Esophagus muscularis mucosa (tissue), 4 donors: ENCODE measurements around the gene PTPRN2. TPM values are rescaled to one million over a fixed set of nuclear protein-coding genes. Genes with fewer than 3 reads are reported as not detected.

ENCODE experiments used
- DNase-seq: peaks from one replicate; pipeline ENCODE4 v3.0.0-alpha.2; 2017; ENCODE audit errors: extremely low spot score
- H3K27ac ChIP-seq, 4 donors: fragments of 200-600 bp; sonication (generic); replicated peaks in 1 of 4; 1 replicate in 3 of 4; 2 replicates in 1 of 4; pipeline ENCODE4 v1.5.1; 2016 to 2019; ENCODE audit warnings: mild to moderate bottlenecking in 1 of 4
- H3K27me3 ChIP-seq, 4 donors: fragments of 200-600 bp; sonication (generic); one replicate each; pipeline versions ENCODE4 v1.5.1 to v1.6.0; 2016 to 2019
- H3K36me3 ChIP-seq, 4 donors: fragments of 200-600 bp; sonication (generic); one replicate each; pipeline ENCODE4 v1.5.1; 2016 to 2019
- H3K4me1 ChIP-seq, 4 donors: fragments of 200-600 bp; sonication (generic); one replicate each; pipeline ENCODE4 v1.5.1; 2016 to 2019
- H3K4me3 ChIP-seq, 4 donors: fragments of 200-600 bp; sonication (generic); 1 replicate in 2 of 4; 2 replicates in 2 of 4; pipeline ENCODE4 v1.5.1; 2016 to 2019; ENCODE audit warnings: mild to moderate bottlenecking in 4 of 4, moderate library complexity in 1 of 4
- H3K9me3 ChIP-seq, 4 donors: fragments of 200-600 bp; sonication (generic); 1 replicate in 3 of 4; 2 replicates in 1 of 4; pipeline ENCODE4 v1.5.1; 2016 to 2019
- CTCF ChIP-seq, 3 experiments: fragments of 200-600 bp in 2 of 3; fragments of 450-650 bp in 1 of 3; sonication (generic) in 2 of 3; IDR thresholded peaks; one replicate each; pipeline ENCODE4 v1.5.1; 2017 to 2019; ENCODE audit warnings: antibody characterized with exemption in 3 of 3, mild to moderate bottlenecking in 2 of 3, moderate library complexity in 1 of 3
- EP300 ChIP-seq: sonication (generic); formaldehyde crosslinking; IDR thresholded peaks from one replicate; pipeline ENCODE4 v1.6.1; 2017; ENCODE audit warnings: antibody characterized with exemption
- POLR2A ChIP-seq: fragments of 450-650 bp; IDR thresholded peaks from one replicate; pipeline ENCODE4 v1.6.1; 2017; ENCODE audit warnings: antibody characterized with exemption, moderate library complexity, mild to moderate bottlenecking, low read depth
- POLR2AphosphoS5 ChIP-seq, 2 donors: sonication (generic); formaldehyde crosslinking; IDR thresholded peaks; one replicate each; pipeline ENCODE4 v1.6.1; 2017; ENCODE audit warnings: antibody characterized with exemption in 2 of 2
- WGBS: methylation state at CpG from one replicate; pipeline ENCODE4 v1.1.5; 2018; 5-methylcytosine and 5-hydroxymethylcytosine counted together
- intact Hi-C: fragments of 100-400 bp; cut with DNase I; formaldehyde crosslinking; loops from one replicate; pipeline ENCODE4 v1.15.1; 2023
- total RNA-seq, 4 donors: library from RNA; depleted of rRNA; stranded (reverse); fragments of >200 nt; gene quantifications; one replicate each; pipeline versions ENCODE4 v1.1.0 to v1.2.1, GENCODE V29; 2016

Gene PTPRN2
- total RNA-seq, 4 donors from 2014 or later, result 2.1 to 3.1 (median 3.1) TPM

- no peak overlapping the region for H3K4me3 ChIP-seq
- peaks cover 0 to 6% (median 0%) of the 10 kb centered on the region in 4 donors for H3K27me3 ChIP-seq
- H3K9me3 ChIP-seq, result peaks cover 0 to 4% (median 0%) of the 10 kb centered on the region in 4 donors
- H3K27ac ChIP-seq, result no peak overlapping the region
- intact Hi-C loops, result no loop called here
- H3K36me3 ChIP-seq, result no peaks in the 10 kb centered on the region
- H3K4me1 ChIP-seq, result no peaks in the 10 kb centered on the region
- TF ChIP-seq CTCF (IDR thresholded peaks at IDR 0.05) (no peak), EP300 (no peak), POLR2A (no peak), POLR2AphosphoS5 (IDR thresholded peaks at IDR 0.05) (no peak)
- DNase-seq, result no peak
- WGBS, result 82% methylated on average over 20 of the region's 31 CpGs
Measured at GRCh38 chr7:157717211-157718174, 870.1 kb downstream of the PTPRN2 start.

DNA sequence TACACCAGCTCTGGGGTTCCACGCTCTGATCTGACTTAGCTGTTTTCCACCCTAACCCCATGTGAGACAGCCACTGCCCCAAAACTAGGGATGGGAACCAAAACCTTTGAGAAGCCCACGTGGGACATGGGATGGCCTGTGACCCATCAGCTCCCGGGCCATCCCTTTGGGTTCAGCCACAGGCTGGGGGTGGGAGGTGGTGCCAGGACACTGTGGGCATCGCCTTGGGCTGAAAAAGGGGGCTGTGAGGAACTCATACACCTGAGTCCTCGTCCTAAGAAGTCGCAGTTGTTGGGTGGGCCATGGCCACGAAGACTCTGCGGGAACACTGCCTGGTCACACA, 871.7 kb downstream of the PTPRN2 start:
- WGBS, result 67% methylated on average over 4 of the region's 8 CpGs
- no peaks in the 10 kb centered on the region for H3K36me3 ChIP-seq
- intact Hi-C loops, result no loop called here
- H3K4me3 ChIP-seq, result no peak overlapping the region
- DNase-seq, result no peak
- no peaks in the 10 kb centered on the region for H3K4me1 ChIP-seq
- TF ChIP-seq EP300 (no peak), POLR2A (no peak), CTCF (IDR thresholded peaks at IDR 0.05) (no peak), POLR2AphosphoS5 (IDR thresholded peaks at IDR 0.05) (no peak)
- peaks cover 0 to 13% (median 0%) of the 10 kb centered on the region in 4 donors for H3K27me3 ChIP-seq
- H3K9me3 ChIP-seq, result peaks cover 0 to 4% (median 0%) of the 10 kb centered on the region in 4 donors
- H3K27ac ChIP-seq, result no peak overlapping the region

DNA sequence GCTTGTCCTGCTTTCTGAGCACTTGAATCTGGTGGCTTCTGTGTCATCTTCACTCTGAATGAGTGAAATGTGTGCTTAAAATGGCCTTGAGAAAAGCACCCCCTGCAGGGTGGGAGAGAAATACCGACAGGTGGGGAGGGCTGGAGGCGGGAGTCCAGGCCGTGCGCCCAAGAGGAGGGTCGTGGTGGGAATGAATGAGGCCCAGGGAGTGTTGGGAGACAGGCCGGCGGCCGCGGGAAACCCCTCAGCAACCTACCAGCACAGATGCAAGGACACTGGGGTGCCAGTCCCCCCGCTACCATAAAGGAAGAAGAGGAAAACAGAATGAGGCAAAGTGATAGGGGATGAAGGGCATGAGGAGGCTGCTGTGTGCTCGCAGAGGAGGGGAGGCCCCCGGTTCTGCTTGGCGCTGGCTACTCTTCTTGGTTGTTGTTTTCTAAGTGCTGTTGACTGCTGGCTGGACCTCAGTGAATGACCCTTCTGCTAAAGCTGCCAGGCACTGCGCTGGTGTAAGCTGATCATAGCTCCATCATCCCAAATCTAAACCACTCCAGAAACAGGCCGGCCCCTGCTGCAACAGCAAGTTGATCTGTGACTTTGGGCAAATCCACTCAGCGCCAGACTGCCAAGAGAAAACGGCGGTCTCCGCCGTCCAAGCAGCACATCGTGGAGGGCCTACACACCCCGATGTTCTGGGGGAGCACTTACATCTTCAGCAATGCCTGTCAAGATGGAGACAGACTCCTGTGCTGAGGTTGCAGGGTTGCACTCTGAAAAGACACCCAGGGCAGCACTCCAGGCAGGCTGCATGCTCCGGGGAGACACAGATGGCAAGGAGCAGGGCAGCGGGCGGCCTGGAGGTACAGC, 872.3 kb downstream of the PTPRN2 start:
- no peak for DNase-seq
- WGBS, result 89% methylated on average over 21 of the region's 25 CpGs
- Histone ChIP-seq H3K4me1 (no peaks in the 10 kb centered on the region), H3K36me3 (no peaks in the 10 kb centered on the region), H3K27ac (no peak overlapping the region), H3K9me3 (peaks cover 0 to 4% (median 0%) of the 10 kb centered on the region in 4 donors), H3K4me3 (no peak overlapping the region), H3K27me3 (peaks cover 0 to 13% (median 0%) of the 10 kb centered on the region in 4 donors)
- intact Hi-C loops, result no loop called here
- TF ChIP-seq EP300, result no peak
- no peak for TF ChIP-seq POLR2A
- no peak for TF ChIP-seq CTCF (IDR thresholded peaks at IDR 0.05)
- no peak for TF ChIP-seq POLR2AphosphoS5 (IDR thresholded peaks at IDR 0.05)

DNA sequence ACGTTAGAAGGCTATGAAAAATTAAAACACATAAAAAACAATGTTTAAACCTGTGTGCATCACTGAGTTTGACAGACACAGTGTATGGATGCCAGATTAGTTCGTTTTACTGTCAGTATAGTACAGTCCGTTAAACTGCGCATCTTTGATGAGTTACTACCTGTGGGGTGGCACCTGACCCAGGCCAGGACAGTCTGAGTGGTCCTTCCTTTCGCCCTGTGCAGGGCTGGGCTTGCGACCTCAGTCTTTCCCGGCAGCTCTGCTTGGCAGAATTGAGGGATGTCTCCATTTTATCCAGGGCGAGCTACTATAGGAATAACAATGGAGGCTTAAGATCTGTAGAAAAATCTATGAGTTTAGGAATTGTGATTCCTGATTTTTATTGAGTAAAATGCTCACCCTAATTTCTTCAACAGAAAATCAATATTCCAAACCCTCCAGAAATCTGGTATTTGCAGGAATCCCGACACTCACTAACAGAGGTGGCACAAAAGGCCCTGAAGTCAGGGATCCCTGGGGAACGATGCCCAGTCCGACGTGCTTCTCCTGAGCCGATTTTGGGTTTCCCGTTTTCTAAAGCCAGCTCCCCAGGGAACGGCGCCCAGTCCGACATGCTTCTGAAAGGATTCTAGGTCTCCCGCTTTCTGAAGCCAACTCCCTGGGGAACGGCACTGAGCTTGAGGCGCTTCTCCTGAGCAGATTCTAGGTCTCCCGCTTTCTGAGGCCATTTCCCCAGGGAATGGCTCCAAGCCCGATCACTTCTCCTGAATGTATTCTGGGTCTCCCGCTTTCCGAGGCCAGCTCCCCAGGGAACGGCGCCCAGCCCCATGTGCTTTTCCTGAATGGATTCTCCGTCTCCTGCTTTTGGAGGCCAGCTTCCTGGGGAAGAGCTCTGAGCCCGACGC, 873.2 kb downstream of the PTPRN2 start:
- Histone ChIP-seq H3K4me1 (no peaks in the 10 kb centered on the region), H3K27ac (no peak overlapping the region), H3K4me3 (no peak overlapping the region), H3K27me3 (peaks cover 0 to 13% (median 0%) of the 10 kb centered on the region in 4 donors), H3K36me3 (no peaks in the 10 kb centered on the region), H3K9me3 (peaks cover 0 to 4% (median 0%) of the 10 kb centered on the region in 4 donors)
- TF ChIP-seq POLR2AphosphoS5 (IDR thresholded peaks at IDR 0.05), result no peak
- TF ChIP-seq EP300, result no peak
- TF ChIP-seq CTCF (IDR thresholded peaks at IDR 0.05), result no peak
- no peak for TF ChIP-seq POLR2A
- intact Hi-C loops, result no loop called here
- no peak for DNase-seq
- 86% methylated on average over 28 of the region's 29 CpGs for WGBS
